Measurements from ENCODE around the gene SLC25A45. TPM values are rescaled to one million over a fixed set of nuclear protein-coding genes. Genes with fewer than 3 reads are reported as not detected.
A peak's percentile ranks its signal among the peaks of the same experiment; 100 is the strongest.

SLC25A45 gene
- total and polyA plus RNA-seq, 2 donors (not counting 1 experiment from before 2014, with no cell fraction given): 0.52 to 1.5 TPM

DNA sequence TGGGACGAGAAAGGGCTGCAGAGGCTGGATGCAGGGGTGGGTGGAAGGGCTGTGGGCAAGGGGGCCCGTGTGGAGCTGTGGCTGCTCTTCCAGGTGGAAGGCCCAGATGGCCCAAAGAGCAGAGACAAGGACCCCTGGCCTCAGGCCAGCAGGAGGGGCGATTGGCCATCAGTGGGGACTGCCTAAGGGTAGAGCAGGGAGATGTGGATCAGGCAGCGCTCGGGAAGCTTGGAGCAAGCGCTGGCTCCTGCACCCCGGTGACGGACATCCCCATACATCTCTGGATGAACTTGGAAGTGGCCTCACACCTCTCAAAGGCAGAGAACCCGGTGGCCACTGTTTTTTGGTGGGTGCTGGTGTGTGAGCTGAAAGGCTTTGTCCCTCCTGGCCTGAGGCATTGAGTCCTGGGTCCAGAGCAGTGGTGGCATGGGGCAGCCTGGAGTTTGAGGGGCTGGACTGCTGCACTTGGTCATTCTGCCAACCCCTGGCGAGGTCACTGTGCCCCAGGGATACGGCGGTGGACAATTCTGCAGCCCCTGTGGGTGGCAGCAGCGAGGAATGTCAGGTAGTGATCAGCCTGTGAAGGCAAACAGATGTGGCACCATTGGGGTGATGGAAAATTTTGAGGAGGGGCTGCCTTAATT, 9.9 kb upstream of the SLC25A45 start:
- H3K27ac ChIP-seq (ENCODE audit: insufficient read depth, low read length): no peak overlapping the region
- no peaks in the 10 kb centered on the region for H4K20me1 ChIP-seq (ENCODE audit: control insufficient read depth, extremely low read depth, insufficient read depth, low read length)
- no peak for TF ChIP-seq EZH2 (IDR thresholded peaks at IDR 0.05; ENCODE audit: low read length, missing control alignments)
- TF ChIP-seq CTCF (conservative IDR thresholded peaks at IDR 0.05 in 1 of 2, IDR thresholded peaks at IDR 0.05 in 1 of 2; ENCODE audit: low read depth in 1 of 2, low read length in 2 of 2): no peak
- no peak overlapping the region for H2AFZ ChIP-seq (ENCODE audit: low read length)
- peaks cover 46% of the 10 kb centered on the region for H3K79me2 ChIP-seq (ENCODE audit: control insufficient read depth, insufficient read depth, low read length)
- H3K4me1 ChIP-seq (ENCODE audit: control insufficient read depth, extremely low read depth, insufficient read depth, low read length): peaks cover 22% of the 10 kb centered on the region
- H3K9ac ChIP-seq (ENCODE audit: insufficient read depth, low read length): no peak overlapping the region
- no peak overlapping the region for H3K4me3 ChIP-seq (replicated peaks in 1 of 4; ENCODE audit: control extremely low read depth in 1 of 4, insufficient read depth in 1 of 4, low read depth in 3 of 4, low read length in 4 of 4)
- H3K27me3 ChIP-seq (ENCODE audit: control insufficient read depth, insufficient read depth, low read length): no peaks in the 10 kb centered on the region
- H3K4me2 ChIP-seq (ENCODE audit: extremely low read depth, insufficient read depth, low read length): no peak overlapping the region
- no peak for DNase-seq (ENCODE audit: low read depth in 2 of 2)
- no peaks in the 10 kb centered on the region for H3K9me3 ChIP-seq (ENCODE audit: control insufficient read depth, insufficient read depth, low read depth, low read length)
- peaks cover 31% of the 10 kb centered on the region for H3K36me3 ChIP-seq (ENCODE audit: control insufficient read depth, insufficient read depth, low read length)

DNA sequence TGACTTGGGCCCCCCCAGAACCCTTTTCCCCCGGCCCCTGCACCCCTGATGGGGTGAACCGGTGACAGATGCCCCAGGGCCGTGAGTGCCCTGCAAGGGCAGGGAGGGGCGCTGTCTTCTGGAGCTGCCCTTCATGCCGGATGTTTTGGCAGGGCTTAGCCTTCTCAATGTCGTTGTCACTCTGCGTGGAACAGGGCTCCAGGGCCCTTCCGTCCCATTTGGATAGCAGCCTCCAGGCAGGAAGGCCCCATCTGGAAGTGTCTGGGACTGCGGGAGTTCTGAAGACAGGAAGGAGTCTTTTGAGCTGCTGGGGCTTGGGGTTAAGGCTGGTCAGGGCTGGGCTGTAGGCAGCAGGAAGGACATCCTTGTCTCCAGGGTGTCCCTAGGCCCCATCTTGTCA, 8.6 kb upstream of the SLC25A45 start:
- TF ChIP-seq EZH2 (IDR thresholded peaks at IDR 0.05; ENCODE audit: low read length, missing control alignments): no peak
- TF ChIP-seq CTCF (conservative IDR thresholded peaks at IDR 0.05 in 1 of 2, IDR thresholded peaks at IDR 0.05 in 1 of 2; ENCODE audit: low read depth in 1 of 2, low read length in 2 of 2): no peak
- H3K4me2 ChIP-seq (ENCODE audit: extremely low read depth, insufficient read depth, low read length): peak overlapping the region; percentile 54
- H2AFZ ChIP-seq (ENCODE audit: low read length): no peak overlapping the region
- peak overlapping the region in 2 of 4 experiments; percentile 17 to 34 for H3K4me3 ChIP-seq (replicated peaks in 1 of 4; ENCODE audit: control extremely low read depth in 1 of 4, insufficient read depth in 1 of 4, low read depth in 3 of 4, low read length in 4 of 4)
- H3K9ac ChIP-seq (ENCODE audit: insufficient read depth, low read length): peak overlapping the region; percentile 28
- peaks cover 24% of the 10 kb centered on the region for H3K4me1 ChIP-seq (ENCODE audit: control insufficient read depth, extremely low read depth, insufficient read depth, low read length)
- DNase-seq (ENCODE audit: low read depth in 2 of 2): peak; percentile 35 to 36
- H3K9me3 ChIP-seq (ENCODE audit: control insufficient read depth, insufficient read depth, low read depth, low read length): no peaks in the 10 kb centered on the region
- peak overlapping the region; percentile 56 for H3K27ac ChIP-seq (ENCODE audit: insufficient read depth, low read length)
- H4K20me1 ChIP-seq (ENCODE audit: control insufficient read depth, extremely low read depth, insufficient read depth, low read length): no peaks in the 10 kb centered on the region
- H3K27me3 ChIP-seq (ENCODE audit: control insufficient read depth, insufficient read depth, low read length): no peaks in the 10 kb centered on the region
- peaks cover 53% of the 10 kb centered on the region for H3K79me2 ChIP-seq (ENCODE audit: control insufficient read depth, insufficient read depth, low read length)
- peaks cover 23% of the 10 kb centered on the region for H3K36me3 ChIP-seq (ENCODE audit: control insufficient read depth, insufficient read depth, low read length)

DNA sequence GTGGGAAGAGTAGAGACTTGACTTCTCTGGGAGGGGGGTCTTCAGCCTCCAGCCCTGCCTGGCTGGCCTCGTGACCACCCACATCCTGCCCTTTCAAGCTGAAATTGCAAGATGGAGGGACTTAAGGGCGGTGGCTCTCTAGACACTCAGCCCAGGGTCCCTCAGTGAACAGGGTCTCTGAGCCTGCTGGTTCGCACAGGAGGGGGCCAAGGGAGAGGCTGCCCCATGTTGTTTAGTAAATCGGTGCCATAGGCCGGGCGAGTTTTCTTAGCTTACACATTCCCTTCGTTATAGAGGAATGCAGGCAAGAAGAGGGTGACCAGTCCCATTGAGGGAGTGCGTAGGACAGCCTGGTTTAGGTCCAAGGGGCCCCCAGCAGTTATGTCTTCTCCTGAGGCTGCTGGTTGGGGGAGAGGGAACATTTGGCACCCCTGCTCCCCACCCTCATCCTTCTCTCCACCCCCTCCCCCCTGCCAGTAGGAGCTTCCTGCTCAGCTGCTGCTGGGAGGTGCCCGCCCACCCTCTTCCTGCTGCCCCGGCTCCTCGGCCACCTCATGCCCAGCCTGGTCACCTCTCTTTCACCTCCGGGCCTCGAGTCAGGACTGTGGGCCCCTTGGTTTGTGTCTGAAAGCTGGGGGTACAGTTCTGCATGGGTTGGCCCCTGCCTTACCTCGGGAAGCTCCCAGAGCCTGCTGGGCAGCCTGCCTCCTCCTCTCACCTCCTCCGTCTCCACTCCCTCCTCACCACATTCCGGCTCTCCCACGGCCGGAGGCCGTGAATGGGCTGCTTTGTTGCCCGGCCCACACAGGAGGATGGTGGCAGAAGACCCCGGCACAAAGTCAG, 7.9 kb upstream of the SLC25A45 start:
- DNase-seq (ENCODE audit: low read depth in 2 of 2): peak in 1 of 2 donors; percentile 36
- peak overlapping the region; percentile 28 for H3K9ac ChIP-seq (ENCODE audit: insufficient read depth, low read length)
- H2AFZ ChIP-seq (ENCODE audit: low read length): no peak overlapping the region
- TF ChIP-seq EZH2 (IDR thresholded peaks at IDR 0.05; ENCODE audit: low read length, missing control alignments) (no peak), CTCF (conservative IDR thresholded peaks at IDR 0.05 in 1 of 2, IDR thresholded peaks at IDR 0.05 in 1 of 2; ENCODE audit: low read depth in 1 of 2, low read length in 2 of 2) (no peak)
- H3K27ac ChIP-seq (ENCODE audit: insufficient read depth, low read length): peak overlapping the region; percentile 56
- no peaks in the 10 kb centered on the region for H3K9me3 ChIP-seq (ENCODE audit: control insufficient read depth, insufficient read depth, low read depth, low read length)
- peaks cover 26% of the 10 kb centered on the region for H3K4me1 ChIP-seq (ENCODE audit: control insufficient read depth, extremely low read depth, insufficient read depth, low read length)
- H3K4me2 ChIP-seq (ENCODE audit: extremely low read depth, insufficient read depth, low read length): peak overlapping the region; percentile 54
- H3K79me2 ChIP-seq (ENCODE audit: control insufficient read depth, insufficient read depth, low read length): peaks cover 53% of the 10 kb centered on the region
- peak overlapping the region in 2 of 4 experiments; percentile 17 to 34 for H3K4me3 ChIP-seq (replicated peaks in 1 of 4; ENCODE audit: control extremely low read depth in 1 of 4, insufficient read depth in 1 of 4, low read depth in 3 of 4, low read length in 4 of 4)
- no peaks in the 10 kb centered on the region for H3K27me3 ChIP-seq (ENCODE audit: control insufficient read depth, insufficient read depth, low read length)
- peaks cover 22% of the 10 kb centered on the region for H3K36me3 ChIP-seq (ENCODE audit: control insufficient read depth, insufficient read depth, low read length)
- H4K20me1 ChIP-seq (ENCODE audit: control insufficient read depth, extremely low read depth, insufficient read depth, low read length): no peaks in the 10 kb centered on the region
